SK-N-SH treated with all-trans-retinoic acid at 6 μM for 48 hours (cell line): ENCODE measurements around the gene ADH1A.

ENCODE experiments used
- GLIS3 ChIP-seq: fragments of 250-450 bp; sonication (Bioruptor Pico); IDR thresholded peaks from 2 replicates; pipeline ENCODE4 v1.5.0; 2020; ENCODE audit warnings: mild to moderate bottlenecking, moderate library complexity
- OSR1 ChIP-seq: fragments of 250-450 bp; sonication (Bioruptor Pico); IDR thresholded peaks from 2 replicates; pipeline ENCODE4 v1.8.0; 2022; ENCODE audit warnings: moderate library complexity, mild to moderate bottlenecking, inconsistent platforms
- RARB ChIP-seq: fragments of 250-450 bp; sonication (Bioruptor Pico); IDR thresholded peaks from 2 replicates; pipeline ENCODE4 v1.8.0; 2021; ENCODE audit warnings: mild to moderate bottlenecking, moderate library complexity
- ZFP3 ChIP-seq: fragments of 250-450 bp; sonication (Bioruptor Pico); IDR thresholded peaks from 2 replicates; pipeline ENCODE4 v1.5.0; 2020; ENCODE audit warnings: mild to moderate bottlenecking, moderate library complexity
- ZFP30 ChIP-seq: fragments of 450-650 bp; formaldehyde crosslinking; IDR thresholded peaks from 2 replicates; pipeline ENCODE4 v1.5.0; 2022; ENCODE audit warnings: mild to moderate bottlenecking, moderate library complexity
- ZNF70 ChIP-seq: fragments of 450-650 bp; formaldehyde crosslinking; IDR thresholded peaks from 2 replicates; pipeline ENCODE4 v1.5.0; 2020; ENCODE audit warnings: mild to moderate bottlenecking, moderate library complexity
- ZNF8 ChIP-seq: fragments of 450-650 bp; formaldehyde crosslinking; IDR thresholded peaks from 2 replicates; pipeline ENCODE4 v1.5.0; 2020; ENCODE audit warnings: mild to moderate bottlenecking, moderate library complexity

DNA sequence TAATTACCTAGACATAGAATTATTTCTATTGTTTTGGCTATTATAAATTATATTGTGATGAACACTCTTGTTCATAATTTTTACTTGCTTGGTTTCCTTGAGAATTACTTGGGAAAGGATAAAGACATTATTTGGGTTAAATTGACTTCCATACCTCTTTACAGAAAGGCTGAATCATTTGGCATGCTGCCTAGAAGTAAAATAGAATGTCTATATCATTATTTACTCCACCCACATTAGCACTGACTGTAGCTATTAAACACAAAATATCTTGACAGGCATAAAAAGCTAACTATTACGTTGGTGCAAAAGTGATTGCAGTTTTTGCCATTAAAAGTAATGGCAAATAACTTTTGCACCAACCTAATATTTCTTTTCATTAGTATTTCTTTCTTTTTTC lies 42.1 kb downstream of the ADH1A start:
- no peak for TF ChIP-seq ZNF8
- TF ChIP-seq GLIS3: no peak
- TF ChIP-seq ZNF70 (CRISPR knock-in tag): no peak
- TF ChIP-seq ZFP3: no peak
- TF ChIP-seq RARB (CRISPR knock-in tag): no peak
- no peak for TF ChIP-seq OSR1 (CRISPR knock-in tag)
- TF ChIP-seq ZFP30: no peak
